H9 (cell line): ENCODE data around the gene XPR1. TPM values are rescaled to one million over a fixed set of nuclear protein-coding genes. Genes with fewer than 3 reads are reported as not detected.

Experiments used
- DNase-seq: peaks from one replicate; pipeline ENCODE4 v3.0.0-alpha.2; 2017
- H2AFZ ChIP-seq: one replicate; pipeline ENCODE4 v1.6.1; 2013; ENCODE audit warnings: mild to moderate bottlenecking, low read length, control low read depth, moderate library complexity
- H2AK5ac ChIP-seq: 2 replicates; pipeline ENCODE4 v1.6.1; 2013; ENCODE audit warnings: low read length, control low read depth, mixed read lengths; ENCODE audit not compliant: insufficient read length
- H2BK120ac ChIP-seq: one replicate; pipeline ENCODE4 v1.6.1; 2013; ENCODE audit warnings: low read depth, mild to moderate bottlenecking, low read length, control low read depth, inconsistent platforms; ENCODE audit not compliant: poor library complexity, severe bottlenecking
- H2BK12ac ChIP-seq: 2 replicates; pipeline ENCODE4 v1.6.1; 2013; ENCODE audit warnings: low read length, control low read depth, mixed read lengths, low read depth; ENCODE audit not compliant: insufficient read length
- H2BK15ac ChIP-seq: 2 replicates; pipeline ENCODE4 v1.6.1; 2013; ENCODE audit warnings: low read depth, low read length, control low read depth
- H2BK20ac ChIP-seq: one replicate; pipeline ENCODE4 v1.6.1; 2013; ENCODE audit warnings: low read depth, mild to moderate bottlenecking, low read length, control low read depth, inconsistent platforms; ENCODE audit not compliant: poor library complexity, severe bottlenecking
- H2BK5ac ChIP-seq: 2 replicates; pipeline ENCODE4 v1.6.1; 2013; ENCODE audit warnings: low read length, control low read depth, mixed read lengths; ENCODE audit not compliant: insufficient read length
- H3K14ac ChIP-seq: 2 replicates; pipeline ENCODE4 v1.6.1; 2013; ENCODE audit warnings: low read length, control low read depth; ENCODE audit not compliant: insufficient read depth
- H3K18ac ChIP-seq: 2 replicates; pipeline ENCODE4 v1.6.1; 2013; ENCODE audit warnings: low read depth, mild to moderate bottlenecking, mixed read lengths, low read length, control low read depth; ENCODE audit not compliant: insufficient read length
- H3K23ac ChIP-seq: 2 replicates; pipeline ENCODE4 v1.6.1; 2013; ENCODE audit warnings: low read length, control low read depth, mixed read lengths, low read depth; ENCODE audit not compliant: insufficient read length
- H3K23me2 ChIP-seq: 2 replicates; pipeline ENCODE4 v1.6.1; 2013; ENCODE audit warnings: low read depth, mild to moderate bottlenecking, mixed read lengths, low read length, control low read depth; ENCODE audit not compliant: insufficient read length, poor library complexity, severe bottlenecking
- H3K27ac ChIP-seq: 2 replicates; pipeline ENCODE4 v1.5.1; 2013; ENCODE audit warnings: low read length, control low read depth, mixed read lengths, low read depth; ENCODE audit not compliant: insufficient read length
- H3K27me3 ChIP-seq: 2 replicates; pipeline ENCODE4 v1.6.1; 2013; ENCODE audit warnings: low read length, control low read depth, inconsistent platforms; ENCODE audit not compliant: insufficient read depth
- H3K4ac ChIP-seq: 2 replicates; pipeline ENCODE4 v1.6.1; 2013; ENCODE audit warnings: low read depth, mild to moderate bottlenecking, control low read depth, inconsistent platforms, low read length, moderate library complexity
- H3K4me1 ChIP-seq: 2 replicates; pipeline ENCODE4 v1.6.1; 2013; ENCODE audit warnings: low read length, control low read depth, inconsistent platforms; ENCODE audit not compliant: insufficient read depth
- H3K4me2 ChIP-seq: 2 replicates; pipeline ENCODE4 v1.6.1; 2013; ENCODE audit warnings: low read length, control low read depth, mixed read lengths; ENCODE audit not compliant: insufficient read length, insufficient read depth
- H3K56ac ChIP-seq: 2 replicates; pipeline ENCODE4 v1.6.1; 2013; ENCODE audit warnings: low read depth, mild to moderate bottlenecking, mixed read lengths, low read length, control low read depth; ENCODE audit not compliant: insufficient read length
- H3K79me1 ChIP-seq: 2 replicates; pipeline ENCODE4 v1.6.1; 2013; ENCODE audit warnings: low read depth, mild to moderate bottlenecking, moderate library complexity, low read length, control low read depth, inconsistent platforms; ENCODE audit not compliant: insufficient read depth, poor library complexity, severe bottlenecking
- H3K79me2 ChIP-seq: 2 replicates; pipeline ENCODE4 v1.6.1; 2013; ENCODE audit warnings: low read length, control low read depth, inconsistent platforms; ENCODE audit not compliant: insufficient read depth
- H3K9ac ChIP-seq: 2 replicates; pipeline ENCODE4 v1.6.1; 2013; ENCODE audit warnings: low read length, control low read depth, mixed read lengths; ENCODE audit not compliant: insufficient read length; ENCODE audit errors: extremely low read depth
- H3K9me3 ChIP-seq: one replicate; pipeline ENCODE4 v1.6.1; 2013; ENCODE audit warnings: low read depth, low read length, inconsistent platforms; ENCODE audit not compliant: control insufficient read depth
- H3T11ph ChIP-seq: one replicate; pipeline ENCODE4 v1.6.1; 2013; ENCODE audit warnings: mild to moderate bottlenecking, low read length, control low read depth, inconsistent platforms
- H4K20me1 ChIP-seq: one replicate; pipeline ENCODE4 v1.6.1; 2013; ENCODE audit not compliant: control insufficient read depth, insufficient read length, insufficient read depth
- H4K5ac ChIP-seq: 2 replicates; pipeline ENCODE4 v1.6.1; 2013; ENCODE audit warnings: low read depth, mild to moderate bottlenecking, mixed read lengths, low read length, control low read depth; ENCODE audit not compliant: insufficient read length
- H4K8ac ChIP-seq: replicated peaks from 2 replicates; pipeline ENCODE4 v1.6.1; 2013; ENCODE audit warnings: low read length, control low read depth, mixed read lengths, low read depth; ENCODE audit not compliant: insufficient read length
- H4K91ac ChIP-seq: 2 replicates; pipeline ENCODE4 v1.6.1; 2013; ENCODE audit warnings: low read depth, mild to moderate bottlenecking, moderate library complexity, mixed read lengths, low read length, control low read depth; ENCODE audit not compliant: insufficient read length
- H3K27ac Mint-ChIP-seq, 3 experiments: 2 replicates in 2 of 3; 3 replicates in 1 of 3; pipeline ENCODE4 v1.8.0; 2020 to 2021; ENCODE audit warnings: mixed read lengths in 3 of 3, mild to moderate bottlenecking in 1 of 3, moderate library complexity in 1 of 3
- H3K27me3 Mint-ChIP-seq: 2 replicates; pipeline ENCODE4 v1.8.0; 2021; ENCODE audit warnings: low read depth, mild to moderate bottlenecking, moderate library complexity, mixed read lengths
- H3K36me3 Mint-ChIP-seq, 3 experiments: 2 replicates in 2 of 3; 3 replicates in 1 of 3; pipeline ENCODE4 v1.8.0; 2020 to 2021; ENCODE audit warnings: low read depth in 3 of 3, mixed read lengths in 3 of 3; ENCODE audit not compliant: insufficient read depth in 1 of 3
- H3K4me1 Mint-ChIP-seq, 2 experiments: 2 replicates each; pipeline ENCODE4 v1.8.0; 2020; ENCODE audit warnings: mixed read lengths in 2 of 2
- H3K4me3 Mint-ChIP-seq, 2 experiments: 2 replicates in 1 of 2; 3 replicates in 1 of 2; pipeline ENCODE4 v1.8.0; 2020 to 2021; ENCODE audit warnings: mild to moderate bottlenecking in 2 of 2, mixed read lengths in 2 of 2, moderate library complexity in 1 of 2
- H3K9me3 Mint-ChIP-seq, 2 experiments: 2 replicates in 1 of 2; 3 replicates in 1 of 2; pipeline ENCODE4 v1.8.0; 2020; ENCODE audit warnings: mild to moderate bottlenecking in 2 of 2, mixed read lengths in 2 of 2, moderate library complexity in 1 of 2
- CTCF ChIP-seq: fragments of 200-600 bp; sonication (generic); conservative IDR thresholded peaks from 3 replicates; pipeline ENCODE4 v1.8.0; 2021; ENCODE audit warnings: antibody characterized with exemption, mild to moderate bottlenecking
- WGBS: extraction: QIAGEN DNeasy Blood & Tissue Kit; methylation state at CpG from one replicate; pipeline ENCODE4 v1.1.7; 2013; ENCODE audit warnings: missing lambda C conversion rate, low lambda C conversion rate, mixed read lengths; ENCODE audit not compliant: insufficient read length; ENCODE audit errors: extremely low coverage; 5-methylcytosine and 5-hydroxymethylcytosine counted together
- total RNA-seq: library from RNA; stranded (reverse); gene quantifications from 2 replicates; pipeline ENCODE4 v1.2.1, GENCODE V29; 2021

The XPR1 gene
- total RNA-seq, 1 experiment from 2014 or later = 34.1 TPM

GRCh38 chr1:180918519-180918918 lies 286.7 kb downstream of the XPR1 start:
- Histone ChIP-seq H2AFZ (no peak overlapping the region), H3K4ac (no peak overlapping the region), H2BK5ac (no peak overlapping the region), H2BK120ac (no peak overlapping the region), H2BK15ac (no peak overlapping the region), H4K5ac (no peak overlapping the region), H3K27ac (no peak overlapping the region), H3K23ac (no peak overlapping the region), H3K56ac (no peak overlapping the region), H3T11ph (no peak overlapping the region), H3K4me1 (peaks cover 6% of the 10 kb centered on the region; the same call in 1 of the 2 replicates), H3K27me3 (no peaks in the 10 kb centered on the region), H3K4me2 (no peak overlapping the region), H4K91ac (no peak overlapping the region), H3K9ac (no peak overlapping the region), H3K14ac (no peak overlapping the region), H3K79me2 (no peaks in the 10 kb centered on the region), H3K79me1 (no peaks in the 10 kb centered on the region), H2AK5ac (no peak overlapping the region), H4K20me1 (no peaks in the 10 kb centered on the region), H3K18ac (no peak overlapping the region), H3K23me2 (peaks cover 4% of the 10 kb centered on the region), H4K8ac (no peak overlapping the region), H2BK20ac (no peak overlapping the region), H2BK12ac (no peak overlapping the region), H3K9me3 (no peaks in the 10 kb centered on the region)
- no peak overlapping the region for H3K4me3 Mint-ChIP-seq
- no peak for TF ChIP-seq CTCF
- H3K9me3 Mint-ChIP-seq = no peaks in the 10 kb centered on the region
- no CpG with 5 or more reads among the region's 10 CpGs for WGBS
- peaks cover 31 to 48% of the 10 kb centered on the region in 2 experiments for H3K4me1 Mint-ChIP-seq
- peaks cover 0 to 5% (median 0%) of the 10 kb centered on the region in 3 experiments; a peak in 2 of 7 replicates for H3K36me3 Mint-ChIP-seq
- H3K27ac Mint-ChIP-seq = no peak overlapping the region
- no peak for DNase-seq
- H3K27me3 Mint-ChIP-seq = peaks cover 8% of the 10 kb centered on the region
